NCI-H1048 (cell line): ENCODE results near the gene SLIT2.

Experiments
- DNase-seq: peaks from one replicate; lab custom pipeline; 2025; lab: John Stamatoyannopoulos, UW

The SLIT2 gene

GRCh38 chr4:20266215-20267082, 14.7 kb downstream of the SLIT2 start:
- DNase-seq = no peak

GRCh38 chr4:20268028-20268427, 16.3 kb downstream of the SLIT2 start:
- DNase-seq = no peak

- no peak for DNase-seq
Observed at GRCh38 chr4:20269320-20269719, 17.6 kb downstream of the SLIT2 start.

- DNase-seq = no peak
Observed at GRCh38 chr4:20271950-20272349, 20.2 kb downstream of the SLIT2 start.

GRCh38 chr4:20272411-20272872, 20.7 kb downstream of the SLIT2 start:
- DNase-seq = no peak

- no peak for DNase-seq
Observed at GRCh38 chr4:20273793-20274192, 22.1 kb downstream of the SLIT2 start.

GRCh38 chr4:20276848-20277247, 25.1 kb downstream of the SLIT2 start:
- DNase-seq = no peak

- no peak for DNase-seq
Observed at GRCh38 chr4:20278195-20278594, 26.5 kb downstream of the SLIT2 start.

GRCh38 chr4:20279381-20279780, 27.7 kb downstream of the SLIT2 start:
- no peak for DNase-seq

- no peak for DNase-seq
Observed at GRCh38 chr4:20281453-20281852, 29.7 kb downstream of the SLIT2 start.

GRCh38 chr4:20283039-20283438, 31.3 kb downstream of the SLIT2 start:
- no peak for DNase-seq

GRCh38 chr4:20284990-20285389, 33.3 kb downstream of the SLIT2 start:
- DNase-seq = no peak

GRCh38 chr4:20287246-20287645, 35.5 kb downstream of the SLIT2 start:
- no peak for DNase-seq

GRCh38 chr4:20288047-20288650, 36.4 kb downstream of the SLIT2 start:
- no peak for DNase-seq

GRCh38 chr4:20288846-20289512, 37.3 kb downstream of the SLIT2 start:
- no peak for DNase-seq

- no peak for DNase-seq
Observed at GRCh38 chr4:20289782-20290181, 38.1 kb downstream of the SLIT2 start.

GRCh38 chr4:20292739-20293138, 41.0 kb downstream of the SLIT2 start:
- DNase-seq = no peak

- no peak for DNase-seq
Observed at GRCh38 chr4:20297261-20297660, 45.6 kb downstream of the SLIT2 start.

GRCh38 chr4:20297783-20298182, 46.1 kb downstream of the SLIT2 start:
- DNase-seq = no peak

GRCh38 chr4:20298455-20298854, 46.8 kb downstream of the SLIT2 start:
- no peak for DNase-seq

GRCh38 chr4:20298986-20299385, 47.3 kb downstream of the SLIT2 start:
- DNase-seq = no peak

- no peak for DNase-seq
Observed at GRCh38 chr4:20299515-20299914, 47.8 kb downstream of the SLIT2 start.

GRCh38 chr4:20301161-20301560, 49.5 kb downstream of the SLIT2 start:
- no peak for DNase-seq
